Ishikawa (cell line): ENCODE results near the gene JMY.
A peak's percentile ranks its signal among the peaks of the same experiment; 100 is the strongest.

ENCODE experiments used
- CEBPB ChIP-seq: IDR thresholded peaks from 2 replicates; pipeline ENCODE4 v1.6.1; 2012
- CREB1 ChIP-seq: IDR thresholded peaks from 2 replicates; pipeline ENCODE4 v1.6.1; 2012; ENCODE audit warnings: low read depth
- EGR1 ChIP-seq: IDR thresholded peaks from 2 replicates; pipeline ENCODE4 v1.6.1; 2012
- EP300 ChIP-seq: IDR thresholded peaks from 2 replicates; pipeline ENCODE4 v1.6.1; 2012; ENCODE audit warnings: borderline replicate concordance
- FOXM1 ChIP-seq: IDR thresholded peaks from 2 replicates; pipeline ENCODE4 v1.6.1; 2012; ENCODE audit warnings: low read depth, borderline replicate concordance
- MAX ChIP-seq: IDR thresholded peaks from 2 replicates; pipeline ENCODE4 v1.6.1; 2012
- NFIC ChIP-seq: IDR thresholded peaks from 2 replicates; pipeline ENCODE4 v1.6.1; 2012
- RAD21 ChIP-seq: IDR thresholded peaks from 2 replicates; pipeline ENCODE4 v1.6.1; 2012; ENCODE audit warnings: low read depth
- REST ChIP-seq: IDR thresholded peaks from 2 replicates; pipeline ENCODE4 v1.6.1; 2012; ENCODE audit warnings: low read depth, mild to moderate bottlenecking
- TAF1 ChIP-seq: IDR thresholded peaks from 2 replicates; pipeline ENCODE4 v1.6.1; 2012; ENCODE audit warnings: low read depth, mild to moderate bottlenecking
- TCF12 ChIP-seq: IDR thresholded peaks from 2 replicates; pipeline ENCODE4 v1.6.1; 2012; ENCODE audit warnings: low read depth
- TEAD4 ChIP-seq: IDR thresholded peaks from 2 replicates; pipeline ENCODE4 v1.6.1; 2012
- USF1 ChIP-seq: IDR thresholded peaks from 2 replicates; pipeline ENCODE4 v1.6.1; 2012
- YY1 ChIP-seq: IDR thresholded peaks from 2 replicates; pipeline ENCODE4 v1.6.1; 2012; ENCODE audit warnings: low read depth
- ZBTB7A ChIP-seq: IDR thresholded peaks from 2 replicates; pipeline ENCODE4 v1.6.1; 2012; ENCODE audit warnings: low read depth

JMY gene

GRCh38 chr5:79235261-79235633, 684 bp upstream of the JMY start:
- TF ChIP-seq CEBPB (peak; percentile 15; the same call in 1 of the 2 replicates), MAX (no peak)

- TF ChIP-seq EGR1 (no peak), YY1 (peak; percentile 74; the same call in 1 of the 2 replicates), TEAD4 (no peak)
Measured at GRCh38 chr5:79236362-79236969, 535 bp downstream of the JMY start.

- TF ChIP-seq TAF1 (0 out of 2 replicates have a peak, but pooled peaks have one; percentile 22), TEAD4 (no peak), YY1 (no peak)
Measured at GRCh38 chr5:79236970-79237739, 1.2 kb downstream of the JMY start.

GRCh38 chr5:79237740-79238560, 2.0 kb downstream of the JMY start:
- TF ChIP-seq TAF1 (no peak), USF1 (no peak), YY1 (no peak), MAX (no peak), RAD21 (no peak)

GRCh38 chr5:79240561-79240960, 4.6 kb downstream of the JMY start:
- no peak for TF ChIP-seq CREB1
- TF ChIP-seq ZBTB7A = no peak
- TF ChIP-seq CEBPB = no peak
- TF ChIP-seq MAX = no peak
- TF ChIP-seq TCF12 = no peak
- no peak for TF ChIP-seq REST
- no peak for TF ChIP-seq YY1
- no peak for TF ChIP-seq EGR1
- TF ChIP-seq RAD21 = no peak

GRCh38 chr5:79241535-79241979, 5.6 kb downstream of the JMY start:
- no peak for TF ChIP-seq NFIC
- TF ChIP-seq YY1 = no peak
- TF ChIP-seq USF1 = no peak
- no peak for TF ChIP-seq TCF12
- TF ChIP-seq REST = no peak
- no peak for TF ChIP-seq RAD21
- TF ChIP-seq CEBPB = no peak
- no peak for TF ChIP-seq CREB1
- no peak for TF ChIP-seq EP300
- TF ChIP-seq FOXM1 = no peak
- TF ChIP-seq EGR1 = no peak
- no peak for TF ChIP-seq ZBTB7A
- TF ChIP-seq TEAD4 = no peak
